ENCODE data around the gene DYNLRB1. TPM values are rescaled to one million over a fixed set of nuclear protein-coding genes. Genes with fewer than 3 reads are reported as not detected.

Gene DYNLRB1
- total and polyA plus RNA-seq, 10 of the 15 experiments (the other 5 are each of a cell fraction or from before 2014, with no cell fraction given): 87.9 to 313 (median 153) TPM

DNA sequence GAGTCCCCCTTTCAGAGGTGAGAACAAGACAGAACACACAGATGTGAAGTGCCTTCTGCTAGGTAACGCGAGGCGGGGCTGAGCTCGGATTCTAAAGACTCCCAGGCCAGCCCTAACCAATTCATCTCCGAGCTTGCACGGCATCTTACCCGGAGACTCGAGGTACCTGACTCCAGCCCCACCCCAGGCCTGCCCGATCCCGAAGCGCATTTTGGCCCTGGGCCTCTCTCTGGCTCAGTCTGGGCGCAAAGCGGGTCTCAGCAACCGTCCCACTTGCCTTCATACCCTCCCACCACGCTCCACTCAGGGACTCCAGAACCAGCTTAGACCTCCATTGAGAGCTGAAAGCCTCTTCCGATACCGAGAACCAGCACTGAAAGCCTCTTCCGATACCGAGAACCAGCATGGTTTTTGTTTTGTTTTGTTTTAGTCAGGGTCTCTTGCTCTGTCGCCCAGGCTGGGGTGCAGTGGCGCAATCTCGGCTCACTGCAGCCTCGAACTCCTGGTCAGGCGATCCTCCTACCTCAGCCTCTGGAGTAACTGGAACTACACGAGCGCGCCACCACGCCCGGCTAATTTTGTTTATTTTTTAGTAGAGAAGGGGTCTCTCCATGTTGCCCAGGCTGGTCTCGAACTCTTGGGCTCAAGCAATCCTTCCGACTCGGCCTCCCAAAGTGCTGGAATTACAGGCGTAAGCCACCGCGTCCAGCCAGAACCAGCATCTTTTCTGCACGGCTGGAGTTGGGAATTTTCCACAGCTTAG is 557 bp upstream of the DYNLRB1 start:
- SMC1A ChIA-PET (ENCODE audit: uncharacterized antibody, unreplicated experiment): interaction anchor here (0.9 to 4.3 kb wide), 13 partner anchors 10 to 265 kb away, joined by 3 to 35 read pairs (median 4); partner anchors contain the start of gene TP53INP2
- peaks cover 0 to 4% of the 10 kb centered on the region in 2 experiments; a peak in 1 of 4 replicates for H3K36me3 ChIP-seq (ENCODE audit: control insufficient read depth in 2 of 2, insufficient read depth in 2 of 2, low read length in 1 of 2)
- DNase-seq (ENCODE audit: low read depth, low spot score) (peak; percentile 56), ATAC-seq (peak; percentile 84), FAIRE-seq (no peak)
- WGBS (ENCODE audit: insufficient coverage, insufficient replicate concordance, low lambda C conversion rate, missing lambda C conversion rate): 2% methylated on average over 36 of the region's 36 CpGs
- H3K4me3 ChIP-seq: peak overlapping the region; percentile 82
- no peaks in the 10 kb centered on the region for H4K20me1 ChIP-seq (ENCODE audit: control insufficient read depth, insufficient read depth)
- intact Hi-C loops (cut with micrococcal nuclease; ENCODE audit: unreplicated experiment) (loop anchor here (5.0 kb wide), 2 partner anchors 38 to 148 kb away; no protein-coding TSS in a partner anchor), in situ Hi-C loops (cut with MboI) (loop anchor here (5.0 kb wide), 1 partner anchor 203 kb away; no protein-coding TSS in a partner anchor)
- no peaks in the 10 kb centered on the region for H3K9me3 ChIP-seq (replicated peaks; ENCODE audit: control insufficient read depth, insufficient read depth, low read length)
- no TSS peak for BruUV-seq (replicated peaks)
- H3K4me2 ChIP-seq (ENCODE audit: control insufficient read depth, insufficient read depth): peak overlapping the region; percentile 89
- POLR2A ChIA-PET: interaction anchor here (0.5 to 2.7 kb wide), 15 partner anchors 27 to 1035 kb away, joined by 3 to 21 read pairs (median 4); partner anchors contain the start of genes AHCY and ITCH
- RAD21 ChIA-PET (ENCODE audit: unreplicated experiment): interaction anchor here (0.6 to 5.0 kb wide), 17 partner anchors 23 to 254 kb away, joined by 3 to 45 read pairs (median 5); partner anchors contain the start of genes AHCY, ITCH, PIGU and TP53INP2
- H3K4me1 ChIP-seq (ENCODE audit: control insufficient read depth, insufficient read depth, low read length): peaks cover 7% of the 10 kb centered on the region; the same call in 1 of the 2 replicates
- peaks cover 31% of the 10 kb centered on the region for H3K79me2 ChIP-seq (ENCODE audit: control insufficient read depth, insufficient read depth, low read length)
- H3K27me3 ChIP-seq (replicated peaks in 1 of 2; ENCODE audit: control insufficient read depth in 2 of 2, insufficient read depth in 2 of 2, low read length in 1 of 2): no peaks in the 10 kb centered on the region
- CTCF ChIA-PET: interaction anchor here (0.7 to 5.3 kb wide), 16 partner anchors 9 to 258 kb away, joined by 3 to 61 read pairs (median 4); partner anchors contain the start of gene ITCH
- peak overlapping the region; percentile 86 for H3K9ac ChIP-seq (ENCODE audit: control insufficient read depth, insufficient read depth, low read length)
- H3K27ac ChIP-seq (ENCODE audit: control insufficient read depth, insufficient read depth): peak overlapping the region; percentile 78
- peak overlapping the region; percentile 74 for H2AFZ ChIP-seq (ENCODE audit: control insufficient read depth, low read depth, low read length)
- TF ChIP-seq RUNX3 (IDR thresholded peaks at IDR 0.05; ENCODE audit: low read length): peak; percentile 2; the same call in 1 of the 2 replicates
- TF ChIP-seq RELA (IDR thresholded peaks at IDR 0.05; ENCODE audit: borderline replicate concordance, partially characterized antibody): peak; percentile 7
- TF ChIP-seq SMARCA5 (IDR thresholded peaks at IDR 0.05): no peak
- 0 out of 2 replicates have a peak, but pooled peaks have one; percentile 7 for TF ChIP-seq ZNF207 (IDR thresholded peaks at IDR 0.05; ENCODE audit: borderline replicate concordance)
- TF ChIP-seq POLR2A (IDR thresholded peaks at IDR 0.05; ENCODE audit: low read depth, low read length): peak; percentile 69; the same call in 1 of the 2 replicates
- peak; percentile 64; the same call in 1 of the 2 replicates for TF ChIP-seq YY1 (IDR thresholded peaks at IDR 0.05; ENCODE audit: low read depth, low read length)
- peak; percentile 28; the same call in 1 of the 2 replicates for TF ChIP-seq BACH1 (IDR thresholded peaks at IDR 0.05; ENCODE audit: borderline replicate concordance)
- TF ChIP-seq, protein P1, sequence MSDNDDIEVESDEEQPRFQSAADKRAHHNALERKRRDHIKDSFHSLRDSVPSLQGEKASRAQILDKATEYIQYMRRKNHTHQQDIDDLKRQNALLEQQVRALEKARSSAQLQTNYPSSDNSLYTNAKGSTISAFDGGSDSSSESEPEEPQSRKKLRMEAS (IDR thresholded peaks at IDR 0.05; ENCODE audit: low read depth, low read length): no peak
- 0 out of 2 replicates have a peak, but pooled peaks have one; percentile 10 for TF ChIP-seq HCFC1 (IDR thresholded peaks at IDR 0.05; ENCODE audit: low read length)
- TF ChIP-seq POLR2AphosphoS5 (IDR thresholded peaks at IDR 0.05; ENCODE audit: low read length): peak; percentile 76
- TF ChIP-seq, protein P2, sequence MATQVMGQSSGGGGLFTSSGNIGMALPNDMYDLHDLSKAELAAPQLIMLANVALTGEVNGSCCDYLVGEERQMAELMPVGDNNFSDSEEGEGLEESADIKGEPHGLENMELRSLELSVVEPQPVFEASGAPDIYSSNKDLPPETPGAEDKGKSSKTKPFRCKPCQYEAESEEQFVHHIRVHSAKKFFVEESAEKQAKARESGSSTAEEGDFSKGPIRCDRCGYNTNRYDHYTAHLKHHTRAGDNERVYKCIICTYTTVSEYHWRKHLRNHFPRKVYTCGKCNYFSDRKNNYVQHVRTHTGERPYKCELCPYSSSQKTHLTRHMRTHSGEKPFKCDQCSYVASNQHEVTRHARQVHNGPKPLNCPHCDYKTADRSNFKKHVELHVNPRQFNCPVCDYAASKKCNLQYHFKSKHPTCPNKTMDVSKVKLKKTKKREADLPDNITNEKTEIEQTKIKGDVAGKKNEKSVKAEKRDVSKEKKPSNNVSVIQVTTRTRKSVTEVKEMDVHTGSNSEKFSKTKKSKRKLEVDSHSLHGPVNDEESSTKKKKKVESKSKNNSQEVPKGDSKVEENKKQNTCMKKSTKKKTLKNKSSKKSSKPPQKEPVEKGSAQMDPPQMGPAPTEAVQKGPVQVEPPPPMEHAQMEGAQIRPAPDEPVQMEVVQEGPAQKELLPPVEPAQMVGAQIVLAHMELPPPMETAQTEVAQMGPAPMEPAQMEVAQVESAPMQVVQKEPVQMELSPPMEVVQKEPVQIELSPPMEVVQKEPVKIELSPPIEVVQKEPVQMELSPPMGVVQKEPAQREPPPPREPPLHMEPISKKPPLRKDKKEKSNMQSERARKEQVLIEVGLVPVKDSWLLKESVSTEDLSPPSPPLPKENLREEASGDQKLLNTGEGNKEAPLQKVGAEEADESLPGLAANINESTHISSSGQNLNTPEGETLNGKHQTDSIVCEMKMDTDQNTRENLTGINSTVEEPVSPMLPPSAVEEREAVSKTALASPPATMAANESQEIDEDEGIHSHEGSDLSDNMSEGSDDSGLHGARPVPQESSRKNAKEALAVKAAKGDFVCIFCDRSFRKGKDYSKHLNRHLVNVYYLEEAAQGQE (IDR thresholded peaks at IDR 0.05; ENCODE audit: low read depth, low read length): no peak
- peak; percentile 32; the same call in 1 of the 2 replicates for TF ChIP-seq FOXK2 (IDR thresholded peaks at IDR 0.05)
- TF ChIP-seq SRF (IDR thresholded peaks at IDR 0.05; ENCODE audit: low read depth in 2 of 2, low read length in 2 of 2): peak; percentile 48 to 95; a peak in 3 of 4 replicates
- TF ChIP-seq ZNF217 (IDR thresholded peaks at IDR 0.05): peak; percentile 90
- peak; percentile 70; the same call in 1 of the 2 replicates for TF ChIP-seq NBN (IDR thresholded peaks at IDR 0.05)
- TF ChIP-seq ETV6 (conservative IDR thresholded peaks at IDR 0.05 in 1 of 2, IDR thresholded peaks at IDR 0.05 in 1 of 2; ENCODE audit: borderline replicate concordance in 1 of 2, low read depth in 1 of 2): peak in 1 of 2 experiments; percentile 41; a peak in 1 of 4 replicates
- TF ChIP-seq NR2C2 (IDR thresholded peaks at IDR 0.05; ENCODE audit: borderline replicate concordance, control insufficient read depth, insufficient read length, low read depth): peak; percentile 77
- 0 out of 2 replicates have a peak, but pooled peaks have one; percentile 3 for TF ChIP-seq CREM (IDR thresholded peaks at IDR 0.05; ENCODE audit: low read depth)
- TF ChIP-seq, protein P3, sequence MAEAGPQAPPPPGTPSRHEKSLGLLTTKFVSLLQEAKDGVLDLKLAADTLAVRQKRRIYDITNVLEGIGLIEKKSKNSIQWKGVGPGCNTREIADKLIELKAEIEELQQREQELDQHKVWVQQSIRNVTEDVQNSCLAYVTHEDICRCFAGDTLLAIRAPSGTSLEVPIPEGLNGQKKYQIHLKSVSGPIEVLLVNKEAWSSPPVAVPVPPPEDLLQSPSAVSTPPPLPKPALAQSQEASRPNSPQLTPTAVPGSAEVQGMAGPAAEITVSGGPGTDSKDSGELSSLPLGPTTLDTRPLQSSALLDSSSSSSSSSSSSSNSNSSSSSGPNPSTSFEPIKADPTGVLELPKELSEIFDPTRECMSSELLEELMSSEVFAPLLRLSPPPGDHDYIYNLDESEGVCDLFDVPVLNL (IDR thresholded peaks at IDR 0.05; ENCODE audit: low read depth, low read length): no peak
